Duodenal mucosa (tissue), 2 donors: Measurements from ENCODE around the gene LSS.

ENCODE experiments used
- H3K27ac ChIP-seq: one replicate; pipeline ENCODE4 v1.7.0; 2013; ENCODE audit warnings: low read depth, low read length
- H3K27me3 ChIP-seq, 2 donors: one replicate each; pipeline ENCODE4 v1.7.0; 2013; ENCODE audit warnings: low read length in 2 of 2, control low read depth in 1 of 2; ENCODE audit not compliant: insufficient read depth in 2 of 2, control insufficient read depth in 1 of 2
- H3K36me3 ChIP-seq, 2 donors: one replicate each; pipeline ENCODE4 v1.7.0; 2013; ENCODE audit warnings: low read length in 2 of 2, control low read depth in 1 of 2; ENCODE audit not compliant: insufficient read depth in 2 of 2, control insufficient read depth in 1 of 2
- H3K4me1 ChIP-seq, 2 donors: one replicate each; pipeline ENCODE4 v1.7.0; 2013; ENCODE audit warnings: low read length in 2 of 2, control low read depth in 1 of 2; ENCODE audit not compliant: insufficient read depth in 2 of 2, control insufficient read depth in 1 of 2
- H3K4me3 ChIP-seq, 2 donors: one replicate each; pipeline ENCODE4 v1.7.0; 2013; ENCODE audit warnings: low read length in 2 of 2, low read depth in 1 of 2
- H3K9ac ChIP-seq, 2 donors: one replicate each; pipeline ENCODE4 v1.7.0; 2013; ENCODE audit warnings: low read length in 2 of 2, low read depth in 1 of 2
- H3K9me3 ChIP-seq, 2 donors: one replicate each; pipeline ENCODE4 v1.7.0; 2013; ENCODE audit warnings: low read length in 2 of 2, control low read depth in 1 of 2; ENCODE audit not compliant: control insufficient read depth in 1 of 2

Gene LSS

DNA sequence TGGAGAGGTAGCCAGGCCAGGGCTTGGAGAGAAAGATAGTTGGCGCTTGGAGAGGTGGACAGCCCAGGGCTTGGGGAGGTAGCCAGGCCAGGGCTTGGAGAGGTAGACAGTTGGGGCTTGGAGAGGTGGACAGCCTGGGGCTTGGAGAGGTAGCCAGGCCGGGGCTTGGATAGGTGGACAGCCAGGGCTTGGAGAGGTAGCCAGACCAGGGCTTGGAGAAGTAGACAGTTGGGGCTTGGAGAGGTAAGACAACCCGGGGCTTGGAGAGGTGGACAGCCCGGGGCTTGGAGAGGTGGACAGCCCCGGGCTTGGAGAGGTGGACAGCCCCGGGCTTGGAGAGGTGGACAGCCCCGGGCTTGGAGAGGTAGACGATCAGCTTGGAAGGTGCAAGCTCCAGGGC lies 7.7 kb downstream of the LSS start:
- Histone ChIP-seq H3K9me3 (no peaks in the 10 kb centered on the region), H3K4me3 (no peak overlapping the region), H3K4me1 (no peaks in the 10 kb centered on the region), H3K9ac (no peak overlapping the region), H3K27me3 (no peaks in the 10 kb centered on the region), H3K36me3 (peaks cover 10 to 46% of the 10 kb centered on the region in 2 donors), H3K27ac (no peak overlapping the region)

DNA sequence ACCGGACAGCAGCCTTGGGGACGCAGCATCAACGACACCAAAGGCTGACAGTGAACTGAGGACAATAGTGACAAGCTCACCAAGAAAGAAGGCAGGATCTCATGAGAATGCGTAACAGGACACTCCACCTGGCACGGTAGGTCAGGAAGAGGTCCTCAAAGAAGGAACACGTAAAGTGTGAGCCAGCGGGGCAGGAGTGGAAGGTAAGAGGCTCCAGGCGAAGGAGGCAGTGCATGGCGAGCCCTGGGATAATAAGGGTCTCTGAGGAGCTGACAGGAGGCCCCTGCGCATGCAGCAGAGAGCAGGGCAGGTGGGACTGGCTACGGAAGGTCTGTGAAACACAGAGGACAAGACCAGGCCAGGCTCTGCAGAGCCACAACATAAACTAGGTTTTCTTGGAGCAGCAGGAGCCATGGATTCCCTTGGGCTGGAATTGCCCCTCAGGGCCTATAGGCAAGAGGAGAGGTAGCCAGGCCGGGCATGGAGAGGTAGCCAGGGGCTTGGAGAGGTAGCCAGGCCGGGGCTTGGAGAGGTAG lies 8.2 kb downstream of the LSS start:
- H3K4me3 ChIP-seq: no peak overlapping the region
- no peaks in the 10 kb centered on the region for H3K27me3 ChIP-seq
- peaks cover 10 to 51% of the 10 kb centered on the region in 2 donors for H3K36me3 ChIP-seq
- H3K9me3 ChIP-seq: no peaks in the 10 kb centered on the region
- no peaks in the 10 kb centered on the region for H3K4me1 ChIP-seq
- H3K9ac ChIP-seq: no peak overlapping the region
- no peak overlapping the region for H3K27ac ChIP-seq

- no peak overlapping the region for H3K4me3 ChIP-seq
- no peaks in the 10 kb centered on the region for H3K27me3 ChIP-seq
- H3K9ac ChIP-seq: no peak overlapping the region
- H3K4me1 ChIP-seq: no peaks in the 10 kb centered on the region
- H3K9me3 ChIP-seq: no peaks in the 10 kb centered on the region
- no peak overlapping the region for H3K27ac ChIP-seq
- peaks cover 10 to 56% of the 10 kb centered on the region in 2 donors for H3K36me3 ChIP-seq
Measured at GRCh38 chr21:46219591-46220239, 8.9 kb downstream of the LSS start.

DNA sequence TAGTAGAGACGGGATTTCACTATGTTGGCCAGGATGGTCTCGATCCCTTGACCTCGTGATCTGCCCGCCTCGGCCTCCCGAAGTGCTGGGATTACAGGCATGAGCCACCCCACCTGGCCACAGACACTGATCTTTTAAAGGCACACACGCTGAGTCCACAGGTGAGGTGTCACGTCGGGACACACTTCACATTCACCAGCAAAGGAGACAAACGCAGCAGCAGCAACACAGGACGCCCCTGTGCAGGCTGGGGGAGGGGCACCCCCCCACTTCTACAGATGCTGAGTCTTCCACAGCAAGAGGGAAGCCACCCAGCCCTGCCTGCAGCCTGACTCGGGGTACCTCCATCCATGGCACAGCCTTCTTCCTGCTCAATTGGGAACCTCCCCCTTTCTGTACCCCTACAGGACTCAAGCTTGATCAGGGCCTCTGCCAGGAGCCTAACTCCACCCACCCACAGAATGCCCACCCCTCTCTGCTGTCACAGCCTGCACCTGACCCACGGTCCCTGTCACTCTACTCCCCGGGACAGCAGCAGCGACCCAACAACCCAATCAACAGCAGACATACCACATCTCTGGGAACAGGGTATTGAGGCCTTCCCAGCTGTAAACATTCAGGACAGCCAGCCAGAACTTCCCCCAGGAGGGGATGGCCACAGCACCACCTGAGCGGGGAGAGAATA lies 9.5 kb downstream of the LSS start:
- Histone ChIP-seq H3K4me3 (no peak overlapping the region), H3K36me3 (peaks cover 10 to 60% of the 10 kb centered on the region in 2 donors), H3K27ac (no peak overlapping the region), H3K27me3 (no peaks in the 10 kb centered on the region), H3K9ac (no peak overlapping the region), H3K4me1 (no peaks in the 10 kb centered on the region), H3K9me3 (no peaks in the 10 kb centered on the region)

DNA sequence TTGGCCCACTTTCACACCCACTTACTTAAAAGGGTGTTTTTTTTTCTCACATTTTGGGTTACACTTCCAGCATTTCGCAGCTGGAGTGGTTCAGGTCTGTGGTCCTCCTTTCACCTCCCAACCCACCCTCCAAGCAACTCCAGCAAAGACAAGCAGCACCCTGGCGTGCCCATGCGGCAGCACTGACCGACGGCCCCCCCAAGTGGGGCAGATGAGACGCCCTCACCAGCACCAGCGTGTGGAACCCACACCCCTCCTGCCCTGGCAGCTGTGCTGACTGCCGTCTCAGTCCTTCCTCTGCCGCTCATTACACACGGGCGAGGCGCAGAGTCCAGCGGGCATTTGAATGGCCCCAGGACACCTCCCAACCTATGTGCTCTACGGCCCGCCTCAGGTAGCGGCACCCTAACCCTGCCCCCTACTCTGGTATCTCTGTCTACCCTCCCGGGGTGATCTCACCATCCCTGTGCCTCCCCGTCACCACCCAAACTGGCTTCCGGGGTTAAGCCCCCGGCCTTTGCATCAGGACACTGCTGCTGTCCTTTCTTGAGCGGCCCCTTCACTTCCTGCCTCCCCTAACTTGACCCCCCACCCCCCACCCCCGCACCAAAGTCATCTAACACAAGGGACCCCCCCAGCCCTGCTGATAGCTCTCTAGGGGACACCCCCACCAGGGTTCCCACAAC lies 10.9 kb downstream of the LSS start:
- no peak overlapping the region for H3K9ac ChIP-seq
- H3K4me3 ChIP-seq: no peak overlapping the region
- H3K36me3 ChIP-seq: peaks cover 13 to 66% of the 10 kb centered on the region in 2 donors
- no peaks in the 10 kb centered on the region for H3K4me1 ChIP-seq
- H3K27ac ChIP-seq: no peak overlapping the region
- no peaks in the 10 kb centered on the region for H3K9me3 ChIP-seq
- no peaks in the 10 kb centered on the region for H3K27me3 ChIP-seq

DNA sequence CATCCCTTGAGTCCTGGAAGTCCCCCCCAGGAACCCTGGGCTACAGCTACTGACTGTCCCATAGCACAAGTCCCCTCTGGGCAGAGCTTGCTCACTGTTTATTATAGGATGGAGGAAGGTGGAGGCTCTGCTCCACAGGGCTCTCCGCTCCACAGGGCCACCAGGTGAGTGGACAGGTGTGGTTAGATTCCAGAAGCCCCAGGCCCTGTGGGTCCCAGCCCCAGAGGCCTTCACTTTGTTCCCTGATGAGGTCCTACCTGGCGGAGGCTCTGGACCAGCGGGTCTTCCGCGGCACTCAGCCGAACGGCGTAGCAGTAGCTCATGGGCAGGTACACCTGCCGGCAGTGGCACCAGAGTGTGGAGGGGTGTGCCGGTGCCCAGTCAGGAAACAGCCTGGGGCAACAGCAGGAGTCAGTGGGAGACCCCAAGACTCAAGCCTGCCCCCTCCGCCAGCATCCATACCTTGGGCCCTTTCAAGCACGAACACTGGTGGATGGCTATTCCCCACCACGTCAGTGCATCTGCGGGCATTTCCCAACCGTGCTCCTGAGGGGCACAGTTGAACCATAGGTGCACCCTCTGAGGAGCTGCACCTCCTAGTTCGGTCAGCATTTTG lies 12.3 kb downstream of the LSS start:
- Histone ChIP-seq H3K27me3 (no peaks in the 10 kb centered on the region), H3K9me3 (no peaks in the 10 kb centered on the region), H3K36me3 (peaks cover 9 to 59% of the 10 kb centered on the region in 2 donors), H3K27ac (no peak overlapping the region), H3K4me1 (no peaks in the 10 kb centered on the region), H3K4me3 (no peak overlapping the region), H3K9ac (no peak overlapping the region)

DNA sequence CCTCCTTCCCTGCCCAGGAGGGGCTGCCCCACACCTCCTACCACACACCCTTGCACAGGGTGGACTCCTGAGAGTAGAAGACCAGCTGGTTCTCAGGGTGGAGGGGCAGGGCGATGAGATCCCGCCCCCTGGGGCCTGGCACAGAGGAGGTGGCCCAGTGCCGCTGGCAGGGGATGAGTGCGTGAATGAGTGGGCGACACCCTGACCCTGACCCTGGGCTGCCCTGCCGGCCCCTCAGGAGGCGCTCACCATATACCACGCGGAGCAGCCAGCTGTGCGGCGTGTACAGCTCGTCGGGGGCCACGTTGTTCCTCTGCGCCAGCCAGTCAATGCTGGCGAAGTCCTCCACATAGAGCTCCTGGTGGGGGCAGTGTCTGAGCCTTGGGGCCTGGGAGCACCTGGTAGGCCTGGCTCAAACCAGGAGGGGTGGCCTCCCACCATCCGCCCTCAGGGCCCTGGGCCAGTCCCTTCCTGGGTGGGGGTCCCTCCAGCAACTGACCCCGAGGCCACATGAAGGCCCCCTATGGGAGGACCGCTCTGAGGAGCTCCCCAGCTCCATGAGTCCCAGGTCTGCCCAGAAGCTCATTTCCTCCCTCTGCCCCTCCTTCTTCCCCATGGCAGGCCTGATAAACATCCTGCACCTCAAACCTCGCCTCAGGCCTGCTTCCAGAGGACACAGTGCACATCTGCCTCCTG lies 13.0 kb downstream of the LSS start:
- H3K27me3 ChIP-seq: no peaks in the 10 kb centered on the region
- no peaks in the 10 kb centered on the region for H3K4me1 ChIP-seq
- no peak overlapping the region for H3K4me3 ChIP-seq
- H3K27ac ChIP-seq: no peak overlapping the region
- no peak overlapping the region for H3K9ac ChIP-seq
- H3K9me3 ChIP-seq: no peaks in the 10 kb centered on the region
- peaks cover 9 to 58% of the 10 kb centered on the region in 2 donors for H3K36me3 ChIP-seq

GRCh38 chr21:46214478-46215340 lies 13.9 kb downstream of the LSS start:
- H3K9ac ChIP-seq: no peak overlapping the region
- peaks cover 8 to 54% of the 10 kb centered on the region in 2 donors for H3K36me3 ChIP-seq
- no peak overlapping the region for H3K27ac ChIP-seq
- no peak overlapping the region for H3K4me3 ChIP-seq
- no peaks in the 10 kb centered on the region for H3K9me3 ChIP-seq
- no peaks in the 10 kb centered on the region for H3K27me3 ChIP-seq
- no peaks in the 10 kb centered on the region for H3K4me1 ChIP-seq

DNA sequence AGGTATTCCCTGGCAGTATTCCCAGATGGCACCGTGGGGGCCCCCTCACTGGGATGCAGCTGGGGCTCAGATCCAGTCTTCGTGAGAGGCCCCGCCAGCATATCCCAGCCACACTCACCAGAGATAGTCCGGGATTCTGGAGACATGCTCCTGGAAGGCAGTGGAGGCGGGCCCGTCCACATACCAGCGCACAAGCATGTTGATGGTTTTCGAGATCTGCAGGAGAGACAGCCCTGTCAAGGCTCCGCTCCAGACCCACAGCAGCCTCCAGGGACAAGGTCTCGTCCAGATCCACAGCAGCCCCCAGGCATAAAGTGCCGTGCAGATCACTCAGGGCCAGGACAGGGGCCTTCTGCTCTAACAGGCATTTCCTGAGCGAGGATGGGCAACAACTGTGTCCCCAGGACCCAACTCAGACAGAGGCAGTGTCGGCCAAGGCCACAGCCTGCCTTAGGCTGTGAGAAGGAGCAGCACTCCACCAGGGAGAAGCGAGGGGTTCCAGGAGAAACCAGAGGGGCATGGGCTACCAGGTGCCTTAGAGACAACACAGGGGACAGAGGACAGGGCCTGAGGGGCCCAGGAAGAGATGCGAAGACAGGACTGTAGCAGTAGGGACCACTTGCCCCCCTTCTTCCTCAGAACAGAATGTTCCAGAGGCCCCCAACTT lies 14.8 kb downstream of the LSS start:
- H3K27me3 ChIP-seq: no peaks in the 10 kb centered on the region
- H3K9me3 ChIP-seq: no peaks in the 10 kb centered on the region
- H3K4me1 ChIP-seq: no peaks in the 10 kb centered on the region
- peaks cover 3 to 54% of the 10 kb centered on the region in 2 donors for H3K36me3 ChIP-seq
- no peak overlapping the region for H3K27ac ChIP-seq
- H3K9ac ChIP-seq: no peak overlapping the region
- no peak overlapping the region for H3K4me3 ChIP-seq
